HG03108 (cell line): Measurements from ENCODE around the gene CCDC177.

ENCODE experiments used
- ATAC-seq: cut with Tn5 transposase; IDR thresholded peaks from one replicate; pipeline ENCODE4 v1.9.1; 2021; ENCODE audit warnings: moderate library complexity; ENCODE audit not compliant: unreplicated experiment

CCDC177 gene

DNA sequence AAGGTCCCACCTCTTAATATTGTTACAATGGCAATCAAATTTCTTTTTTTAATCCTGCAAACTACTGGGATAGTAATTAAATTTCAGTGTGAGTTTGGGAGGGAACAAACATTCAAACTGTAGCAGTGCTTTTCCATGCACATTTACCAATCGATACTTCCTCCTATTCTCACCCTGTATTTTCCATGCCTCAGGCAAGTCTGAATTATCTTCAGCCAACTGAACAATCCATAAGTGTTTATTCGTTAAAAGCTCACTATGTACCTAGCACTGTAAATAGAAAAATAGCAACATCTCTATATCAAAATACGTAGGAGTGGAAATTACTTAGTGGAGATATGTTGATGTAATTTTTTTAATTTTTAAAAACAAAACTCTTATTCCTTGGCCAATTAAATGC lies 43.5 kb downstream of the CCDC177 start:
- ATAC-seq: no peak

DNA sequence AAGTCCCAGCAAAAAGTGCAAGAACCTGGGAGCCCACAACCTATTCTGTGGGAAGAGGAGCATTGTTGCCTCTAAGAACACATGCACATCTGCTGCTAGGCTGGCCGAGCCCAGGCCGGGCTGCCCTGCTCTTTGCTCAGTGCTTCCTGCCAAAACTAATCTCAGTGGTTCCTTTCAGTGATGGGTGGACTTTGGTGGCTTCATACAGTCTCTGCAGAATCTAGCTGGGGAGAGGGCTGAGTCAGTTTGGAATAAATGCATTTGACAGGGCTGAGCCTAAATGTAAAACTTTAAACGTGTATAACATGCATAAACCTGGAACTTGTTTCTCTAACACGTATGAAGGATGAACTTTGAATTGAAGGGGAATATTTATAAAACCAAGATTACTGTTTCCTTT lies 44.6 kb downstream of the CCDC177 start:
- ATAC-seq: no peak

DNA sequence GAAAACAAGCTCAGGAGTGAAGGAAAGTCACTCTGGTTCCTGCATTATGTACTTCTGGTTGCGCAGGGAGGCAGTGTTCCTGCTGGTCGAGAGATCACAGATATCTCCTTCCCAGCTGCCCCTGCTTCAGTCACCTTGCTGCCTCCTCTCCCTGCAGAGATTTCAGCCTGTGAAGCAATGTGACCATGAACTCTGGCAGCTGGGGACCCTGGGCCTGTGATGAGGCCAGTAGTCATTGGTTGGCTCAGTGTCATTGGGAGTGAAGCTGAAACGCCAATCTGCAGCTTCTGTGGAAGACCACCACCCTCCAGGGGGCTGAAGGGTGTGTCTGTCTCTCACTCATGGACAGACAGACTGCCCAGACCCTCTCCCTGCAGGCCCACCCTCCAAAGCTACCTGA lies 45.1 kb downstream of the CCDC177 start:
- ATAC-seq: no peak

DNA sequence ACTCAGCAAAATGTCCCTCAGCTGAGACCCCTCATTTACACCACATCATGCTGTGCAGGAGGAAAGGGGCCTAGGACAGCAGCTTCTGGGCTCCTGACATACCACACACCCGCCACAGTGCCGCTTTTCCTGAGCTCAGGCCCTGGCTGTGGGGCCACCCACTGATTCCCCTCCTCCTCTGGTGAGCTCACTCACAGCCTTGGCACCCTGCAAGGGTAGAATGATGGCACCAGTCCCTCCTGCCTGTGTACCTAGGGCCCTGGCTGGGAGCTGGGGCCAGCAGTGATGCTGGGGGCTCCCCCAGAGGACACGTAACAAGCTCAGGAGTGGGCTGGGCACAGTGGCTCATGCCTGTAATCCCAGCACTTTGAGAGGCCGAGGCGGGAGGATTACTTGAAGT lies 45.7 kb downstream of the CCDC177 start:
- ATAC-seq: no peak

DNA sequence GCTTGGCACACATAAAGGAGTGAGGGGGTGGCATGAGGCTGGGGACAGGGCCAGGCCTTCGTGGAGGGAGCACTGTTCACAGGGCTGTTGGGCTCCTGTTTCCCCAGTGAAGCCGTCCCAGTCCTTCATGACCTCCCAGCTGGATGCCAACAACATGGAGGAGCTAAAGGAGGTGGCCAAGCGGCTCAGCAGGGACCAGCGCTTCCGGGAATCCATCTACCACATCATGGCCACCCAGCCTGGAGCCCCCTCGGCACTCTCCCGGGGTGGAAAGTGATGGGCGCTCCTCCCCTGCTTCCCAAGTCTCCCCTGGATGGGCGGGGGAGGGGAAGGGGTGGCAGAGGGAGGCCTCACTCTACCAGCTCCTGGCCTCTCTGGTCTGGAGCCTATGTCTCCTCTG lies 46.5 kb downstream of the CCDC177 start:
- no peak for ATAC-seq

DNA sequence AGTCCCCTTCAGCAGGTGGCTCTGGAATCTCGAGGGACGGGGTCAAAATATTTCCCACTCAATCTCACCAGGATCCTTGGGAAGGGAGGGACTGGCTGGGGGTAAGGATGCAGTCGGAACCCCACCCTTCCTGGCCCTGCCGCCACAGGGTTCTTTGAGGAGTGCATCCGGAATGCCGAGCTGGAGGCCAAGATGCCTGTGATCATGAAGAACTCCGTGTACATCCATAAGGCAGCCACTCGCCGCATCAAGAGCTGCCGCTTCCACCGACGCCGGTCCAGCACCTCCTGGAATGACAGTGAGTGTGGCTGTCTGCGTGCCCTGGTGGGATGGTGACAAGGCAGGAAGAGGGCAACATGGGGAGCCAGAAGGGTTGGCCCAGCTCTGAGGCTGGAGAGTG lies 47.0 kb downstream of the CCDC177 start:
- ATAC-seq: no peak

DNA sequence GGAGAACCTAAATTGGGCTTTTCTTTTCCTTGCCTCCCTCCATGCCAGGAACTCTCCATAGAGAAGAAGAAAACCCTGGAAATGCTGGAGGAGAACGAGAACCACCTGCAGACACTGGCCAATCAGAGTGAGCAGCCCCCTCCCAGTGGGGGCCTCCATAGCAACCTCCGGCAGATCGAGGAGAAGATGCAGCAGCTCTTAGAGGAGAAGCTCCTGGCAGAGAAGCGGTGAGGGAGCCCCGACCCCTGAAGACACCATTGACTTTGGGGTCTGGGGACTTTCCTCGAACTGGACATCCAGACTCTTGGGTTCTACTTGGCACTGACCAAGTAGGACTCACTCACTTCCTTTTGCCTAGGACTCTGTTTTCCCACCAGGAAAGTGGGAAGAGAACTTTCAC lies 48.8 kb downstream of the CCDC177 start:
- no peak for ATAC-seq

DNA sequence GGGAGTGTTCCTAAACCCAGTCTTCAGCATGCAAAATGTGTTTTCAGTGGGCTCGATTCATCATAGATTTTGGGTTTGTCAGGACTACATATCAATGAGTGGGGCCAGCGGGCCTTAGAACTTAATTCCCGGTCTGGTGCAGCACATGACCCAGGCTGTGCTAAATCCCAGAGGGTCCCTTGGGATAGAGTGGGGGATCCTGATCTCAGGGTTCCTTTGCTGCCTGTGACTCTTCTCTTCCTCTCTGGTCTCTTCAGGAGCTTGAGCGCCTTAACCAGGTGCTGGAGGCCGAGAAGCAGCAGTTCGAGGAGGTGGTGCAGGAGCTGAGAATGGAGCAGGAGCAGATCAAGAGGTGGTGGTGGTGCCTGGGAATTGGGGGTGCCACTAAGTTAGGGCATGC lies 52.6 kb downstream of the CCDC177 start:
- ATAC-seq: no peak
